ENCODE data around the gene PHF2.

- TF ChIP-seq EP300 (IDR thresholded peaks at IDR 0.05; ENCODE audit: borderline replicate concordance in 1 of 2, low read depth in 1 of 2, low read length in 1 of 2) (no peak), CTCF (IDR thresholded peaks at IDR 0.05) (no peak), ELF1 (IDR thresholded peaks at IDR 0.05) (no peak), RAD21 (IDR thresholded peaks at IDR 0.05; ENCODE audit: low read length) (no peak), SIN3A (IDR thresholded peaks at IDR 0.05; ENCODE audit: borderline replicate concordance, low read depth, low read length) (no peak), RFX5 (IDR thresholded peaks at IDR 0.05; ENCODE audit: low read length) (no peak), MAX (IDR thresholded peaks at IDR 0.05; ENCODE audit: low read depth) (no peak), GABPA (IDR thresholded peaks at IDR 0.05; ENCODE audit: low read depth) (no peak), CHD2 (IDR thresholded peaks at IDR 0.05; ENCODE audit: low read length, partially characterized antibody) (no peak)
These were observed 54.5 kb downstream of the PHF2 start for GRCh38 chr9:93630806-93631411.

Measured in SK-N-SH (cell line).